Natural killer cell (primary cell): ENCODE data around the gene DARS2. TPM values are rescaled to one million over a fixed set of nuclear protein-coding genes. Genes with fewer than 3 reads are reported as not detected.

Experiments used
- ATAC-seq, 3 donors: fragments of 150-1000 bp in 2 of 3; fragments of 200-7000 bp in 1 of 3; cut with Tn5 transposase; 1 replicate in 1 of 3; 2 replicates in 2 of 3; pipeline ENCODE4 v1.10.0; 2021; ENCODE audit warnings: mild to moderate bottlenecking in 2 of 3, moderate library complexity in 2 of 3
- DNase-seq, 2 donors: peaks; one replicate each; pipeline versions ENCODE4 v3.0.0 to v3.0.0-alpha.2; 2013 to 2021; ENCODE audit warnings: mixed read lengths in 1 of 2
- H3K27ac ChIP-seq: one replicate; pipeline ENCODE4 v1.5.1; 2013; ENCODE audit warnings: mild to moderate bottlenecking, low read length
- H3K27me3 ChIP-seq: one replicate; pipeline ENCODE4 v1.6.1; 2013; ENCODE audit warnings: low read length; ENCODE audit not compliant: control insufficient read depth, insufficient read depth
- H3K36me3 ChIP-seq: one replicate; pipeline ENCODE4 v1.6.1; 2013; ENCODE audit warnings: low read length; ENCODE audit not compliant: control insufficient read depth, insufficient read depth
- H3K4me1 ChIP-seq: one replicate; pipeline ENCODE4 v1.6.1; 2013; ENCODE audit warnings: low read length; ENCODE audit not compliant: control insufficient read depth, insufficient read depth
- H3K4me3 ChIP-seq: one replicate; pipeline ENCODE4 v1.5.1; 2013; ENCODE audit warnings: low read length
- H3K9me3 ChIP-seq: one replicate; pipeline ENCODE4 v1.6.1; 2013; ENCODE audit warnings: low read length; ENCODE audit not compliant: control insufficient read depth, insufficient read depth
- H3K27ac Mint-ChIP-seq, 2 donors: one replicate each; pipeline ENCODE4 v1.8.0; 2022; ENCODE audit warnings: mild to moderate bottlenecking in 2 of 2, mixed read lengths in 2 of 2, moderate library complexity in 1 of 2
- H3K27me3 Mint-ChIP-seq, 2 donors: one replicate each; pipeline ENCODE4 v1.8.0; 2022; ENCODE audit warnings: low read depth in 2 of 2, mixed read lengths in 2 of 2
- H3K36me3 Mint-ChIP-seq: one replicate; pipeline ENCODE4 v1.8.0; 2022; ENCODE audit warnings: mixed read lengths
- H3K4me1 Mint-ChIP-seq, 2 donors: one replicate each; pipeline ENCODE4 v1.8.0; 2022; ENCODE audit warnings: mixed read lengths in 2 of 2
- H3K4me3 Mint-ChIP-seq: one replicate; pipeline ENCODE4 v1.8.0; 2022; ENCODE audit warnings: mild to moderate bottlenecking, moderate library complexity, mixed read lengths
- H3K9me3 Mint-ChIP-seq, 2 donors: one replicate each; pipeline ENCODE4 v1.8.0; 2022; ENCODE audit warnings: mixed read lengths in 2 of 2
- CTCF ChIP-seq: fragments of 200-600 bp; IDR thresholded peaks from one replicate; pipeline ENCODE4 v1.8.0; 2022; ENCODE audit warnings: antibody characterized with exemption
- WGBS: methylation state at CpG from one replicate; pipeline ENCODE4 v1.1.7; 2013; ENCODE audit warnings: missing lambda C conversion rate; ENCODE audit not compliant: insufficient coverage; 5-methylcytosine and 5-hydroxymethylcytosine counted together
- intact Hi-C: fragments of 100-400 bp; cut with micrococcal nuclease; formaldehyde crosslinking; loops from one replicate; pipeline ENCODE4 v1.14.2; 2022
- total RNA-seq, 4 donors: library from RNA; stranded (reverse); fragments of 120-200 nt in 1 of 4; gene quantifications; one replicate each; pipeline versions ENCODE4 v1.2.3 to v1.2.4, GENCODE V29; 2013 to 2022

The DARS2 gene
- total RNA-seq, 3 donors from 2014 or later (not counting 1 experiment from before 2014, with no cell fraction given) = 5.0 to 8.4 (median 5.8) TPM

GRCh38 chr1:173884701-173885100, 60.2 kb downstream of the DARS2 start:
- ATAC-seq (no peak), DNase-seq (no peak)
- 98% methylated on average over 5 of the region's 5 CpGs for WGBS
- H3K27ac ChIP-seq = no peak overlapping the region
- no peak overlapping the region for H3K4me3 Mint-ChIP-seq
- peaks cover 36% of the 10 kb centered on the region in 2 donors for H3K4me1 Mint-ChIP-seq
- H3K4me3 ChIP-seq = no peak overlapping the region
- H3K27me3 Mint-ChIP-seq = no peaks in the 10 kb centered on the region
- H3K9me3 ChIP-seq = no peaks in the 10 kb centered on the region
- no peaks in the 10 kb centered on the region for H3K9me3 Mint-ChIP-seq
- no peak overlapping the region for H3K27ac Mint-ChIP-seq
- TF ChIP-seq CTCF = no peak
- intact Hi-C loops = no loop called here
- peaks cover 11% of the 10 kb centered on the region for H3K4me1 ChIP-seq
- peaks cover 22% of the 10 kb centered on the region for H3K36me3 ChIP-seq
- H3K36me3 Mint-ChIP-seq = no peaks in the 10 kb centered on the region
- no peaks in the 10 kb centered on the region for H3K27me3 ChIP-seq

GRCh38 chr1:173886746-173887611, 62.5 kb downstream of the DARS2 start:
- ATAC-seq = peak; percentile 65 to 84 (median 68)
- H3K36me3 Mint-ChIP-seq = no peaks in the 10 kb centered on the region
- Histone ChIP-seq H3K9me3 (no peaks in the 10 kb centered on the region), H3K36me3 (peaks cover 28% of the 10 kb centered on the region), H3K27me3 (no peaks in the 10 kb centered on the region), H3K4me1 (peaks cover 11% of the 10 kb centered on the region), H3K27ac (peak overlapping the region; percentile 52), H3K4me3 (no peak overlapping the region)
- intact Hi-C loops = no loop called here
- TF ChIP-seq CTCF = no peak
- peak overlapping the region; percentile 74 to 90 for H3K27ac Mint-ChIP-seq
- 47% methylated on average over 3 of the region's 4 CpGs for WGBS
- H3K4me3 Mint-ChIP-seq = peak overlapping the region; percentile 30
- no peaks in the 10 kb centered on the region for H3K9me3 Mint-ChIP-seq
- H3K27me3 Mint-ChIP-seq = no peaks in the 10 kb centered on the region
- peak in 1 of 2 donors; percentile 14 for DNase-seq
- peaks cover 42 to 48% of the 10 kb centered on the region in 2 donors for H3K4me1 Mint-ChIP-seq

- H3K4me3 Mint-ChIP-seq = peak overlapping the region; percentile 30
- H3K27ac Mint-ChIP-seq = peak overlapping the region; percentile 74 to 90
- no peak overlapping the region for H3K4me3 ChIP-seq
Observed at GRCh38 chr1:173887627-173888026, 63.2 kb downstream of the DARS2 start.

More at GRCh38 chr1:173887627-173888026, 63.2 kb downstream of the DARS2 start:
- no peak overlapping the region for H3K27ac ChIP-seq
- no peak for TF ChIP-seq CTCF
- H3K4me1 ChIP-seq = peaks cover 11% of the 10 kb centered on the region
- H3K4me1 Mint-ChIP-seq = peaks cover 49 to 53% of the 10 kb centered on the region in 2 donors
- ATAC-seq (no peak), DNase-seq (no peak)
- peaks cover 28% of the 10 kb centered on the region for H3K36me3 ChIP-seq
- H3K36me3 Mint-ChIP-seq = no peaks in the 10 kb centered on the region
- 96% methylated on average over 2 of the region's 2 CpGs for WGBS
- intact Hi-C loops = no loop called here
- no peaks in the 10 kb centered on the region for H3K27me3 ChIP-seq
- H3K9me3 ChIP-seq = no peaks in the 10 kb centered on the region
- H3K9me3 Mint-ChIP-seq = no peaks in the 10 kb centered on the region
- no peaks in the 10 kb centered on the region for H3K27me3 Mint-ChIP-seq
